Measurements from ENCODE around the gene SRPK2.
"Not testable (repeated sequence)": the region's sequence is repeated elsewhere in the genome, so short reads cannot be mapped to it uniquely, and the experiment has no call there.

SRPK2 gene

DNA sequence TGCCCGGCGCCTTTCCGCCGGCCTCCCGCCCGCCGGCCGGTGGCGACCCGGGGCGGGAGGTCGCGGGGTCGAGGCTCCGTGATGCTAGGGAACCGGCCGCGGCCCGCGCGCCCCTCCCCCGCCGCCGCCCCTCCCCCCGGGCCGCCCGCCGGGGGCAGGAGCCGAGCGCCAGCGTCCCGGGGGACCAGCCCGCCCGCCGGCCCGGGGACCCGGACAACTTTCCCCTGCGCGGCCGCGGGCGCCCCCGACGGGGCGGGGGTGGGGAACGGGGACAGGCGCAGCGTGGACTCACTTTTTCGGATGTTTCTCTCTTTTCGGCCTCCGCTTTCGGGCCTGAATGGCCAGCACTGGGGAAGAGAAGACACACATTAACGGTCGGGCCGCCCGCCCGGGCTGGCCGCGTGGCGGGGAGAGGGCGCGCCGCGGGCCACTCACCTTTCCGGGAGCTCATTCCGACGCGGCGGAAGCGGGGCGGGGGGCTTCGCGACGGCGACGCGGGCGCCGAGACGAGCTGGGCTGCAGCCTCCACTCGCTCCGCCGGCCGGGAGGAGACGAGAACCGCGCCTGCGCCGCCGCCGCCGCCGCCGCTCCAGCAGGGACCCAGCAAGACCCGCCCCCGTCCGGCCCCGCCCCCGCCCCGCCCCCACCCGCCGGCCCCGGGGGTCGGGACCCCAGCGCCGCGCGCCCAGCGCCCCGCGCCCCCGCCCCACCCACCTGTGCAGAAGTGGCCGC, at the start of gene SRPK2:
SRPK2 (minus strand) TSS at position 566 of the 732 bp plus-strand sequence.
- H3K4me3 Mint-ChIP-seq: peak within 1 kb of the TSS; percentile 90 to 96 (median 95)
- H3K36me3 Mint-ChIP-seq (ENCODE audit: low read depth): peaks cover 15% of the 10 kb centered on the region
- TF ChIP-seq, protein P1, sequence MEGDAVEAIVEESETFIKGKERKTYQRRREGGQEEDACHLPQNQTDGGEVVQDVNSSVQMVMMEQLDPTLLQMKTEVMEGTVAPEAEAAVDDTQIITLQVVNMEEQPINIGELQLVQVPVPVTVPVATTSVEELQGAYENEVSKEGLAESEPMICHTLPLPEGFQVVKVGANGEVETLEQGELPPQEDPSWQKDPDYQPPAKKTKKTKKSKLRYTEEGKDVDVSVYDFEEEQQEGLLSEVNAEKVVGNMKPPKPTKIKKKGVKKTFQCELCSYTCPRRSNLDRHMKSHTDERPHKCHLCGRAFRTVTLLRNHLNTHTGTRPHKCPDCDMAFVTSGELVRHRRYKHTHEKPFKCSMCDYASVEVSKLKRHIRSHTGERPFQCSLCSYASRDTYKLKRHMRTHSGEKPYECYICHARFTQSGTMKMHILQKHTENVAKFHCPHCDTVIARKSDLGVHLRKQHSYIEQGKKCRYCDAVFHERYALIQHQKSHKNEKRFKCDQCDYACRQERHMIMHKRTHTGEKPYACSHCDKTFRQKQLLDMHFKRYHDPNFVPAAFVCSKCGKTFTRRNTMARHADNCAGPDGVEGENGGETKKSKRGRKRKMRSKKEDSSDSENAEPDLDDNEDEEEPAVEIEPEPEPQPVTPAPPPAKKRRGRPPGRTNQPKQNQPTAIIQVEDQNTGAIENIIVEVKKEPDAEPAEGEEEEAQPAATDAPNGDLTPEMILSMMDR (IDR thresholded peaks at IDR 0.05; ENCODE audit: unreplicated experiment in 3 of 3): no peak
- H3K27me3 Mint-ChIP-seq (ENCODE audit: low read depth): no peaks in the 10 kb centered on the region
- H3K9me3 Mint-ChIP-seq: no peaks in the 10 kb centered on the region
- peak within 1 kb of the TSS; percentile 49 to 89 (median 80) for H3K27ac Mint-ChIP-seq
- H3K4me1 Mint-ChIP-seq: peaks cover 10% of the 10 kb centered on the region

DNA sequence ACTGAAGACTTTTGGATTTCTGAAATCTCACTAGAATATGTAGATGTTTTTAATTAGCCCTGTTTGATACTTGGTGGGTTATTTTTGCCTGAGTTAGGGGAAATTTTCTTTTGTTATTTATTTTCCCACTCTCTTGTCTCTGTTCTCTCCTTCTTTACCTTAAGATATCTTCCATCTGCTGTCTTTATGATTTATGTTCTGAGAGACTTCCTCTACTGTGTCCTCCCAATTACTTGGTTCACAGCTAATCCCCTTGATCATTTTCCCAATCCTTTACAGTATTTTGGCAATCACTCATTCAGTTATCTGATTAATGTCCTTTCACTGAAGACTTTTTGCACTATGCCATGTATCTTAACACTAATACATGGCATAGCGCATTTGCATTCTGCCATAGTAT, 49.5 kb upstream of the SRPK2 start:
- no peak overlapping the region for H3K27ac Mint-ChIP-seq
- no peaks in the 10 kb centered on the region for H3K36me3 Mint-ChIP-seq (ENCODE audit: low read depth)
- peaks cover 1% of the 10 kb centered on the region for H3K4me1 Mint-ChIP-seq
- TF ChIP-seq, protein P1 (IDR thresholded peaks at IDR 0.05; ENCODE audit: unreplicated experiment in 3 of 3): no peak
- H3K9me3 Mint-ChIP-seq: no peaks in the 10 kb centered on the region
- no peak overlapping the region for H3K4me3 Mint-ChIP-seq
- H3K27me3 Mint-ChIP-seq (ENCODE audit: low read depth): peaks cover 11% of the 10 kb centered on the region

DNA sequence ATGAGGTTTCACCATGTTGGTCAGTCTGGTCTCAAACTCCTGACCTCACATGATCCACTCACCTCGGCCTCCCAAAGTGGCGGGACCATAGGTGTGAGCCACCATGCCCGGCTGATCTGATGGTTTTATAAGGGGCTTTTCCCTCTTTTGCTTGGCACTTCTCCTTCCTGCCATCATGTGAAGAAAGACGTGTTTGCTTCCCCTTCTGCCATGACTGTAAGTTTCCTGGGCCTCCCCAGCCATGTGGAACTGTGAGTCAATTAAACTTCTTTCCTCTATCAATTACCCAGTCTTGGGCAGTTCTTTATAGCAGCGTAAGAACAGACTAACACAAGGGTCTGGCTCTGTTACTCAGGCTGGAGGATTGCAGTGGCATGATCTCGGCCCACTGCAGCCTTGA, 48.6 kb upstream of the SRPK2 start:
- not testable (repeated sequence) for H3K4me3 Mint-ChIP-seq; H3K36me3 Mint-ChIP-seq (ENCODE audit: low read depth); H3K4me1 Mint-ChIP-seq; H3K27ac Mint-ChIP-seq; H3K9me3 Mint-ChIP-seq
- peaks cover 11% of the 10 kb centered on the region for H3K27me3 Mint-ChIP-seq (ENCODE audit: low read depth)

DNA sequence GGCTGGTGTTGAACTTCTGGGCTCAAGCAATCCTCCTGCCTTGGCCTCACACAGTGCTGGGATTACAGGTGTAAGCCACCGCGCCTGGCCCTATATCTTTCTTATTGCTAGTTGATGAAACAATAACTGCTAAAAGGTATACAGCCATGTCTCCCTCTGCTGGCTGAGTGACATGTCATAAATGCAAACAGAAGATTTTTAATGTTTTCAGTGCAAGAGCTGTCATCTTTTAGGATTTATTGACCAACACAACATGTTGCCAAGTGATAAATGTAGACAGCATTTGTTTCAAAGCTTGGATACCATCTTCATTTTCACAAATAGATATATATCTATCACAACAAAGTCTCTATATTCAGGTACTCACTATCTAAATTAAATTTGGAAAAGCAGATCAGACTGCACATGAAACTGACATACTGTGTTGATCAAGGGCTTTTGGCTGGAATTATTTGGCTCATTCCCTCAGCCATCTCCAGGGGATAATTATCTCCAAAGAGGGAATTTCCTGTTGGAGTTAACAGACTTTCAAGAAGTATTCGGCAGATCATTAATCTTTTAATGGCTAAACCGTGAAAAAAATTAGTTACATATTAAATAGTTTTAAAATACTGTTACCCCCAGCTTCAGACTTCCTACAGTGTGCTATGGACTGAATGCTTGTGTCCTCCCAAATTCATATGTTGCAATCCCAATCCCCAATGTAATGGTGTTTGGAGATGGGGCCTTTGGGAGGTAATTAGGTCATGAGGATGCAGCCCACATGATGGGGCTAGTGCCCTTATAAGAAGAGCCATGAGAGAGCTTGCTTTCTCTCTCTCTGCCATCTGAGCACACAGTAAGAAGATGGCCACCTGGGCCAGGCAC, 41.3 kb upstream of the SRPK2 start:
- no peak overlapping the region for H3K4me3 Mint-ChIP-seq
- peak overlapping the region; percentile 75 to 92 (median 75) for H3K27ac Mint-ChIP-seq
- H3K36me3 Mint-ChIP-seq (ENCODE audit: low read depth): no peaks in the 10 kb centered on the region
- H3K9me3 Mint-ChIP-seq: peaks cover 2% of the 10 kb centered on the region
- peaks cover 21% of the 10 kb centered on the region for H3K27me3 Mint-ChIP-seq (ENCODE audit: low read depth)
- peaks cover 26% of the 10 kb centered on the region for H3K4me1 Mint-ChIP-seq
- TF ChIP-seq, protein P1 (IDR thresholded peaks at IDR 0.05; ENCODE audit: unreplicated experiment in 3 of 3): peak; percentile 15 to 45 (median 35)

DNA sequence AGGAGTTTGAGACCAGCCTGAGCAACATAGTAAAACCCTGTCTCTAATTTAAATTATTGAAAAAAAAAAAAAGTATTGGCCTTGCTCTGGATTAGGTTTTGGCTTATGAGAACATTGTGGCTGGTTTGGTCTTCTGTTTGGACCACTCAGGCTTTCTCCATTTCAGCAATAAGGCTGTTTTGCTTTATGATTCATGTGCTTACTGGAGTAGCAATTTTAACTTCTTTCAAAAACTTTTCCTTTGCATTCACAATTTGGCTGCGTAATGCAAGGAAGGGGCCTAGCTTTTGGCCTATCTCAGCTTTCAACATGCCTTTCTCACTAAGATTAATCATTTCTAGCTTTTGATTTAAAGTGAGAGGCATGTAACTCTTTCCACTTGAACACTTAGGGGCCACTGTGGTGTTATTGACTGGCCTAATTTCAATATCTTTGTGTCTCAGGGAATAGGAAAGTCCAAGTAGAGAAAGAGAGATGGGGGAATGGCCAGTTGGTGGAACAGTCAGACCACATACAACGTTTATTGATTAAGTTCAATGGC, 38.0 kb upstream of the SRPK2 start:
- TF ChIP-seq, protein P1 (IDR thresholded peaks at IDR 0.05; ENCODE audit: unreplicated experiment in 3 of 3): no peak
- Mint-ChIP-seq H3K4me3 (no peak overlapping the region), H3K9me3 (peaks cover 2% of the 10 kb centered on the region)

DNA sequence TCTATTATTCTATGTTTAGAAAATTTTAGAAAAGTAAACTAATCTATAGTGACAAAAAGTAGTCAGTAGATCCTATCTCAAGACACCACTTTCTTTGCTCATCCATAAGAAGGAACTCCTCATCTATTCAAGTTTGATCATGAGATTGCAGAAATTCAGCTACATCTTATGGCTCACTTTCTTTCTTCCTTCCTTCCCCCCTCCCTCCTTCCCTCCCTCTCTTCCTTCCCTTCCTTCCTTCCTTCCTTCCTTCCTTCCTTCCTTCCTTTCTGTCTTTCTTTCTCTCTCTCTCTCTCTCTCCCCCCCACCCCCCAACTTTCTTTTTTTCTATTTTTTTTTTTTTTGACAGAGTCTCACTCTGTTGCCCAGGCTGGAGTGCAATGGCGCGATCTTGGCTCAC, 35.3 kb upstream of the SRPK2 start:
- H3K9me3 Mint-ChIP-seq: peaks cover 2% of the 10 kb centered on the region
- no peak overlapping the region for H3K4me3 Mint-ChIP-seq
- H3K36me3 Mint-ChIP-seq (ENCODE audit: low read depth): no peaks in the 10 kb centered on the region
- H3K27ac Mint-ChIP-seq: no peak overlapping the region
- TF ChIP-seq, protein P1 (IDR thresholded peaks at IDR 0.05; ENCODE audit: unreplicated experiment in 3 of 3): no peak
- peaks cover 38% of the 10 kb centered on the region for H3K27me3 Mint-ChIP-seq (ENCODE audit: low read depth)
- peaks cover 11% of the 10 kb centered on the region for H3K4me1 Mint-ChIP-seq

More for the DNA sequence above, 38.0 kb upstream of the SRPK2 start:
- Mint-ChIP-seq H3K27me3 (ENCODE audit: low read depth) (peaks cover 38% of the 10 kb centered on the region), H3K27ac (peak overlapping the region; percentile 83 to 87 (median 85)), H3K36me3 (ENCODE audit: low read depth) (no peaks in the 10 kb centered on the region), H3K4me1 (peaks cover 20% of the 10 kb centered on the region)

Measured in nephron (organoid).